Body of pancreas (tissue), 4 donors: ENCODE measurements around the gene TRIM32.
"Not testable (repeated sequence)": the region's sequence is repeated elsewhere in the genome, so short reads cannot be mapped to it uniquely, and the experiment has no call there.

ENCODE experiments used
- POLR2A ChIP-seq, 3 donors: fragments of 450-650 bp; IDR thresholded peaks; one replicate each; pipeline ENCODE4 v1.6.1; 2016; ENCODE audit warnings: antibody characterized with exemption in 3 of 3, mild to moderate bottlenecking in 2 of 3
- TF ChIP-seq, protein P1 (sequence below), 7 experiments: fragments of 450-650 bp in 4 of 7; fragments of 200-600 bp in 3 of 7; sonication (generic) in 3 of 7; IDR thresholded peaks; one replicate each; pipeline ENCODE4 v1.5.1; 2016 to 2019; ENCODE audit warnings: antibody characterized with exemption in 7 of 7

DNA sequence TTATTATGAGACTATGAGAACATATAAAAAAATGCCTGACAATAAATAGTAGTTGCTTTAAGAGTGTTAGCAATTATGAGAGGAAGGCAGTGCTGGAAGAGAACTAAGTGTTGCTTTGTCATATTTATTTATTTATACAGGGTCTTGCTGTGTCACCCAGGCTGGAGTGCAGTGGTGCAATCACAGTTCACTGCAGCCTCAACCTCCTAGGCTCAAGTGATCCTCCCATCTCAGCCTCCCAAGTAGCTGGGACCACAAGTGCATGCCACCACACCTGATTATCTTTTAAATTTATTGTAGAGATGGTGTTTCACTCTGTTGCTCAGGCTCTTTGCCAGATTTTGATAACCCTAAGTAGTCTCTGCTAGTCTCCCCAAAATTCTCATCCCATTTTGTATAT, 3.7 kb downstream of the TRIM32 start:
- TF ChIP-seq, protein P1, sequence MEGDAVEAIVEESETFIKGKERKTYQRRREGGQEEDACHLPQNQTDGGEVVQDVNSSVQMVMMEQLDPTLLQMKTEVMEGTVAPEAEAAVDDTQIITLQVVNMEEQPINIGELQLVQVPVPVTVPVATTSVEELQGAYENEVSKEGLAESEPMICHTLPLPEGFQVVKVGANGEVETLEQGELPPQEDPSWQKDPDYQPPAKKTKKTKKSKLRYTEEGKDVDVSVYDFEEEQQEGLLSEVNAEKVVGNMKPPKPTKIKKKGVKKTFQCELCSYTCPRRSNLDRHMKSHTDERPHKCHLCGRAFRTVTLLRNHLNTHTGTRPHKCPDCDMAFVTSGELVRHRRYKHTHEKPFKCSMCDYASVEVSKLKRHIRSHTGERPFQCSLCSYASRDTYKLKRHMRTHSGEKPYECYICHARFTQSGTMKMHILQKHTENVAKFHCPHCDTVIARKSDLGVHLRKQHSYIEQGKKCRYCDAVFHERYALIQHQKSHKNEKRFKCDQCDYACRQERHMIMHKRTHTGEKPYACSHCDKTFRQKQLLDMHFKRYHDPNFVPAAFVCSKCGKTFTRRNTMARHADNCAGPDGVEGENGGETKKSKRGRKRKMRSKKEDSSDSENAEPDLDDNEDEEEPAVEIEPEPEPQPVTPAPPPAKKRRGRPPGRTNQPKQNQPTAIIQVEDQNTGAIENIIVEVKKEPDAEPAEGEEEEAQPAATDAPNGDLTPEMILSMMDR (IDR thresholded peaks at IDR 0.05) = not testable (repeated sequence)
- not testable (repeated sequence) for TF ChIP-seq POLR2A (IDR thresholded peaks at IDR 0.05)
